ENCODE measurements around the gene GSN. TPM values are rescaled to one million over a fixed set of nuclear protein-coding genes. Genes with fewer than 3 reads are reported as not detected.

GSN gene
- total and polyA plus RNA-seq, 9 of the 15 experiments (the other 6 are each of a cell fraction or from before 2014, with no cell fraction given) = 0.39 to 16.6 (median 8.2) TPM

- TF ChIP-seq PTTG1 (tag; IDR thresholded peaks at IDR 0.05; ENCODE audit: low read depth) (no peak), MLLT1 (IDR thresholded peaks at IDR 0.05) (no peak), PKNOX1 (IDR thresholded peaks at IDR 0.05) (no peak), CTBP1 (IDR thresholded peaks at IDR 0.05; ENCODE audit: borderline replicate concordance) (no peak), ZNF124 (CRISPR knock-in tag; IDR thresholded peaks at IDR 0.05) (no peak), ZC3H4 (CRISPR knock-in tag; IDR thresholded peaks at IDR 0.05; ENCODE audit: borderline replicate concordance) (no peak), MTF1 (CRISPR knock-in tag; IDR thresholded peaks at IDR 0.05; ENCODE audit: borderline replicate concordance) (no peak)
These were observed 80.3 kb downstream of the GSN start (continued) for GRCh38 chr9:121348221-121348620.

- Histone ChIP-seq H3K36me3 (ENCODE audit: control insufficient read depth, insufficient read depth, low read length) (peaks cover 68% of the 10 kb centered on the region), H3K27me3 (ENCODE audit: control insufficient read depth in 2 of 2, insufficient read depth in 2 of 2, low read length in 2 of 2) (no peaks in the 10 kb centered on the region), H3K4me2 (ENCODE audit: insufficient read depth, low read length) (no peak overlapping the region), H3K4me3 (no peak overlapping the region), H3K27ac (ENCODE audit: extremely low read depth, low read depth, low read length) (no peak overlapping the region), H3K79me2 (ENCODE audit: control insufficient read depth, insufficient read depth, low read length) (no peaks in the 10 kb centered on the region), H3K4me1 (replicated peaks in 1 of 2; ENCODE audit: control insufficient read depth in 2 of 2, insufficient read depth in 2 of 2, low read length in 2 of 2) (peaks cover 0 to 10% of the 10 kb centered on the region in 2 experiments; a peak in 2 of 5 replicates), H3K9me1 (ENCODE audit: control insufficient read depth, insufficient read depth, low read length) (no peaks in the 10 kb centered on the region), H3K9me3 (replicated peaks; ENCODE audit: control insufficient read depth, insufficient read depth, low read depth, low read length) (no peaks in the 10 kb centered on the region), H4K20me1 (replicated peaks; ENCODE audit: control insufficient read depth, insufficient read depth, low read length) (no peaks in the 10 kb centered on the region), H2AFZ (ENCODE audit: low read depth, low read length) (no peak overlapping the region), H3K9ac (ENCODE audit: insufficient read depth in 1 of 2, low read depth in 2 of 2, low read length in 2 of 2) (no peak overlapping the region)
- intact Hi-C loops (cut with micrococcal nuclease) (no loop called here), in situ Hi-C loops (cut with MboI) (no loop called here)
- ATAC-seq (no peak), FAIRE-seq (no peak), DNase-seq (ENCODE audit: extremely low read depth in 1 of 4, low spot score in 3 of 4) (no peak)
- BruUV-seq (replicated peaks) = no TSS peak
- TF ChIP-seq C11orf30 (IDR thresholded peaks at IDR 0.05; ENCODE audit: low read depth) (peak; percentile 64), TRIM24 (IDR thresholded peaks at IDR 0.05) (no peak), TCFL5 (CRISPR knock-in tag; conservative IDR thresholded peaks at IDR 0.05) (no peak), KLF16 (IDR thresholded peaks at IDR 0.05) (no peak), DIDO1 (tag; IDR thresholded peaks at IDR 0.05; ENCODE audit: low read depth) (no peak), EHMT2 (IDR thresholded peaks at IDR 0.05) (no peak), ZNF316 (IDR thresholded peaks at IDR 0.05) (peak; percentile 79), MAFG (tag; conservative IDR thresholded peaks at IDR 0.05) (peak; percentile 63), MAFK (IDR thresholded peaks at IDR 0.05; ENCODE audit: low read length) (peak; percentile 81), ZFP91 (CRISPR knock-in tag; IDR thresholded peaks at IDR 0.05) (no peak), CEBPG (CRISPR knock-in tag; IDR thresholded peaks at IDR 0.05) (no peak), CEBPG (tag; conservative IDR thresholded peaks at IDR 0.05 in 1 of 2, IDR thresholded peaks at IDR 0.05 in 1 of 2) (no peak), MAFF (IDR thresholded peaks at IDR 0.05; ENCODE audit: low read length) (peak; percentile 64; the same call in 1 of the 2 replicates)
- ChIA-PET POLR2A (interaction anchor here (0.7 to 1.1 kb wide), 2 partner anchors 10 to 14 kb away, joined by 4 read pairs; no protein-coding TSS in a partner anchor), CTCF (ENCODE audit: low intra/inter-chr PET ratio) (no interaction called here)
- 84% methylated on average over 8 of the region's 8 CpGs for WGBS (ENCODE audit: insufficient coverage, low coverage, missing lambda C conversion rate)
These were observed 81.0 kb downstream of the GSN start for GRCh38 chr9:121349009-121349408.

All from K562 (cell line).